IMR-90 (cell line): ENCODE results near the gene DNMT3A. TPM values are rescaled to one million over a fixed set of nuclear protein-coding genes. Genes with fewer than 3 reads are reported as not detected.
A peak's percentile ranks its signal among the peaks of the same experiment; 100 is the strongest.

ENCODE experiments used
- ATAC-seq: fragments of 200-7000 bp; cut with Tn5 transposase; 2 replicates; pipeline ENCODE4 v1.9.1; 2020; ENCODE audit warnings: low read depth, mild to moderate bottlenecking, moderate library complexity
- BruUV-seq: library from RNA; stranded (reverse); fragments of 400-500 nt; replicated peaks from 2 replicates; lab custom pipeline; 2021; lab: Mats Ljungman, UMichigan
- CTCF ChIA-PET: fragments of 300-600 bp; formaldehyde crosslinking; extraction: SDS; loops from one replicate; lab custom pipeline; 2021; ENCODE audit warnings: antibody characterized with exemption; lab: Yijun Ruan, JAX
- POLR2A ChIA-PET: fragments of 300-600 bp; sonication (Branson Sonifier 250); formaldehyde crosslinking; loops from one replicate; lab custom pipeline; 2022; ENCODE audit warnings: antibody characterized with exemption; ENCODE audit not compliant: unreplicated experiment; lab: Charles Lee
- DNase-seq: peaks from one replicate; pipeline ENCODE4 v3.0.0; 2013
- H2AFZ ChIP-seq: replicated peaks from 2 replicates; pipeline ENCODE3; 2013; ENCODE audit warnings: low read length, mild to moderate bottlenecking; ENCODE audit not compliant: poor library complexity
- H2AK5ac ChIP-seq: 2 replicates; pipeline ENCODE4 v1.6.1; 2013; ENCODE audit warnings: low read depth, low read length, inconsistent platforms
- H2AK9ac ChIP-seq: replicated peaks from 2 replicates; pipeline ENCODE3; 2013; ENCODE audit warnings: mild to moderate bottlenecking, low read depth, low read length, moderate library complexity; ENCODE audit not compliant: poor library complexity
- H2BK120ac ChIP-seq: 2 replicates; pipeline ENCODE4 v1.6.1; 2013; ENCODE audit warnings: low read depth, low read length, inconsistent platforms
- H2BK15ac ChIP-seq: 3 replicates; pipeline ENCODE4 v1.6.1; 2013; ENCODE audit warnings: low read depth, low read length, inconsistent platforms
- H2BK20ac ChIP-seq: 2 replicates; pipeline ENCODE4 v1.6.1; 2013; ENCODE audit warnings: low read depth, mild to moderate bottlenecking, inconsistent platforms, low read length, moderate library complexity
- H2BK5ac ChIP-seq: 2 replicates; pipeline ENCODE4 v1.6.1; 2013; ENCODE audit warnings: mild to moderate bottlenecking, low read depth, low read length, inconsistent platforms; ENCODE audit not compliant: poor library complexity, severe bottlenecking
- H3K14ac ChIP-seq: replicated peaks from 2 replicates; pipeline ENCODE4 v1.6.1; 2013; ENCODE audit warnings: low read depth, low read length, inconsistent platforms
- H3K18ac ChIP-seq: 2 replicates; pipeline ENCODE4 v1.6.1; 2013; ENCODE audit warnings: low read depth, low read length, control low read depth
- H3K23ac ChIP-seq: 2 replicates; pipeline ENCODE4 v1.6.1; 2013; ENCODE audit warnings: low read depth, low read length, inconsistent platforms
- H3K27ac ChIP-seq: 2 replicates; pipeline ENCODE4 v1.5.1; 2013; ENCODE audit warnings: mild to moderate bottlenecking, control low read depth, low read length; ENCODE audit not compliant: insufficient read depth
- H3K27me3 ChIP-seq: 2 replicates; pipeline ENCODE4 v1.6.1; 2013; ENCODE audit warnings: low read length; ENCODE audit not compliant: control insufficient read depth, insufficient read depth
- H3K36me3 ChIP-seq: 2 replicates; pipeline ENCODE4 v1.6.1; 2013; ENCODE audit warnings: low read length, mixed read lengths; ENCODE audit not compliant: control insufficient read depth, insufficient read depth
- H3K4ac ChIP-seq: 2 replicates; pipeline ENCODE4 v1.6.1; 2013; ENCODE audit warnings: low read depth, low read length, inconsistent platforms
- H3K4me1 ChIP-seq: 2 replicates; pipeline ENCODE4 v1.6.1; 2013; ENCODE audit warnings: low read length, mixed read lengths; ENCODE audit not compliant: control insufficient read depth, insufficient read depth
- H3K4me2 ChIP-seq: 2 replicates; pipeline ENCODE4 v1.6.1; 2013; ENCODE audit warnings: low read depth, mild to moderate bottlenecking, control low read depth, low read length, moderate library complexity
- H3K4me3 ChIP-seq: 2 replicates; pipeline ENCODE4 v1.5.1; 2013; ENCODE audit warnings: low read depth, mild to moderate bottlenecking, control low read depth, low read length, moderate library complexity; ENCODE audit not compliant: insufficient read depth
- H3K56ac ChIP-seq: 2 replicates; pipeline ENCODE4 v1.6.1; 2013; ENCODE audit warnings: low read length, inconsistent platforms; ENCODE audit not compliant: insufficient read depth; ENCODE audit errors: extremely low read depth
- H3K79me1 ChIP-seq, 2 experiments: 2 replicates each; pipeline ENCODE4 v1.6.1; 2013; ENCODE audit warnings: low read length in 2 of 2, inconsistent platforms in 1 of 2, low read depth in 1 of 2
- H3K9ac ChIP-seq: 2 replicates; pipeline ENCODE4 v1.6.1; 2013; ENCODE audit warnings: low read depth, low read length, control low read depth
- H3K9me1 ChIP-seq: 2 replicates; pipeline ENCODE4 v1.6.1; 2013; ENCODE audit warnings: low read length, inconsistent platforms; ENCODE audit not compliant: insufficient read depth
- H3K9me3 ChIP-seq: 2 replicates; pipeline ENCODE4 v1.6.1; 2013; ENCODE audit warnings: low read length; ENCODE audit not compliant: control insufficient read depth, insufficient read depth
- H4K20me1 ChIP-seq: 2 replicates; pipeline ENCODE4 v1.6.1; 2013; ENCODE audit warnings: low read length, inconsistent platforms; ENCODE audit not compliant: insufficient read depth
- H4K5ac ChIP-seq: 2 replicates; pipeline ENCODE4 v1.6.1; 2013; ENCODE audit warnings: mild to moderate bottlenecking, low read depth, low read length, control low read depth
- H4K8ac ChIP-seq, 2 experiments: 2 replicates each; pipeline ENCODE4 v1.6.1; 2013; ENCODE audit warnings: low read depth in 2 of 2, low read length in 2 of 2, control low read depth in 1 of 2, inconsistent platforms in 1 of 2
- H4K91ac ChIP-seq: 2 replicates; pipeline ENCODE4 v1.6.1; 2013; ENCODE audit warnings: low read depth, low read length, inconsistent platforms; ENCODE audit not compliant: insufficient read depth
- CEBPB ChIP-seq: IDR thresholded peaks from 2 replicates; pipeline ENCODE4 v1.6.1; 2012; ENCODE audit warnings: low read depth, low read length, improper control_type of control experiment
- WGBS, 2 experiments: methylation state at CpG; one replicate each; pipeline versions ENCODE4 v1.1.5 to v1.1.7; 2013; ENCODE audit warnings: missing lambda C conversion rate in 2 of 2; ENCODE audit not compliant: insufficient read length in 1 of 2; ENCODE audit errors: extremely low coverage in 2 of 2; 5-methylcytosine and 5-hydroxymethylcytosine counted together
- dilution Hi-C: fragments of 300-500 bp; cut with HindIII; formaldehyde crosslinking; loops from one replicate; pipeline ENCODE4 v1.14.3; 2018; ENCODE audit warnings: low sequenced_read_pairs; ENCODE audit not compliant: unreplicated experiment
- in situ Hi-C: fragments of 300-500 bp; cut with MboI; formaldehyde crosslinking; loops from 3 replicates; pipeline ENCODE4 v1.14.3; 2019; ENCODE audit warnings: low sequenced_read_pairs, inconsistent platforms, mixed read lengths
- intact Hi-C: fragments of 100-400 bp; cut with micrococcal nuclease; formaldehyde crosslinking; loops from 2 replicates; pipeline ENCODE4 v1.10.0; 2022
- polyA plus RNA-seq, 3 experiments: library from polyadenylated mRNA; depleted of rRNA; stranded (reverse); fragments of >200 nt; gene quantifications; 2 replicates each; pipeline ENCODE4 v1.2.3, GENCODE V29; 2012; ENCODE audit warnings: low replicate concordance in 1 of 3
- total RNA-seq: library from RNA; depleted of rRNA; stranded (reverse); fragments of >200 nt; gene quantifications from 2 replicates; pipeline ENCODE4 v1.2.3, GENCODE V29; 2012

Gene DNMT3A
- total and polyA plus RNA-seq, 2 of the 4 experiments (the other 2 are of a cell fraction), result 4.4 to 9.7 TPM

GRCh38 chr2:25355270-25355669 is 13.5 kb upstream of the DNMT3A start:
- H4K8ac ChIP-seq, result no peak overlapping the region
- no peaks in the 10 kb centered on the region for H3K36me3 ChIP-seq
- no peak overlapping the region for H4K91ac ChIP-seq
- no peak for TF ChIP-seq CEBPB
- no peak for ATAC-seq
- no peaks in the 10 kb centered on the region for H3K9me1 ChIP-seq
- ChIA-PET CTCF (no interaction called here), POLR2A (no interaction called here)
- no peak overlapping the region for H3K4me2 ChIP-seq
- no TSS peak for BruUV-seq
- H2AFZ ChIP-seq, result peak overlapping the region; percentile 33
- no peak overlapping the region for H3K9ac ChIP-seq
- H3K4me1 ChIP-seq, result no peaks in the 10 kb centered on the region
- no peak overlapping the region for H4K5ac ChIP-seq
- H3K27ac ChIP-seq, result no peak overlapping the region
- in situ Hi-C loops (no loop called here), intact Hi-C loops (no loop called here), dilution Hi-C loops (no loop called here)
- H4K20me1 ChIP-seq, result no peaks in the 10 kb centered on the region
- no peak overlapping the region for H2AK9ac ChIP-seq
- no peaks in the 10 kb centered on the region for H3K9me3 ChIP-seq
- H3K79me1 ChIP-seq, result no peaks in the 10 kb centered on the region
- H3K4me3 ChIP-seq, result no peak overlapping the region
- no peak overlapping the region for H2BK15ac ChIP-seq
- no peak overlapping the region for H3K56ac ChIP-seq
- no peak for DNase-seq
- WGBS, 2 experiments, result no CpG with 5 or more reads among the region's 8 CpGs
- no peak overlapping the region for H3K23ac ChIP-seq
- no peak overlapping the region for H2AK5ac ChIP-seq
- no peak overlapping the region for H2BK120ac ChIP-seq
- H3K27me3 ChIP-seq, result peaks cover 2% of the 10 kb centered on the region; the same call in 1 of the 2 replicates
- H3K14ac ChIP-seq, result no peak overlapping the region
- no peak overlapping the region for H3K18ac ChIP-seq
- no peak overlapping the region for H2BK20ac ChIP-seq
- no peak overlapping the region for H3K4ac ChIP-seq
- H2BK5ac ChIP-seq, result no peak overlapping the region
